NB4 (cell line): Measurements from ENCODE around the gene CPNE4.

Source experiments
- DNase-seq: peaks from one replicate; pipeline ENCODE4 v3.0.0; 2010; ENCODE audit warnings: low read depth
- H3K4me3 ChIP-seq: one replicate; pipeline ENCODE4 v1.5.1; 2011; ENCODE audit warnings: mild to moderate bottlenecking, low read depth, low read length, moderate library complexity
- CTCF ChIP-seq: IDR thresholded peaks from one replicate; pipeline ENCODE4 v1.5.1; 2012; ENCODE audit warnings: low read depth, low read length
- MAX ChIP-seq: IDR thresholded peaks from 2 replicates; pipeline ENCODE4 v1.6.1; 2011; ENCODE audit warnings: low read depth, low read length
- MYC ChIP-seq: IDR thresholded peaks from 2 replicates; pipeline ENCODE4 v1.6.1; 2011; ENCODE audit warnings: low read depth, low read length
- POLR2A ChIP-seq: IDR thresholded peaks from 2 replicates; pipeline ENCODE4 v1.6.1; 2011; ENCODE audit warnings: mild to moderate bottlenecking; ENCODE audit not compliant: insufficient read length; ENCODE audit errors: extremely low read depth

Gene CPNE4

GRCh38 chr3:131591394-131592014 is 443.3 kb downstream of the CPNE4 start:
- no peak overlapping the region for H3K4me3 ChIP-seq
- no peak for DNase-seq
- TF ChIP-seq MYC (no peak), MAX (no peak), CTCF (no peak), POLR2A (no peak)

- DNase-seq = no peak
- TF ChIP-seq POLR2A (no peak), MAX (no peak), MYC (no peak), CTCF (no peak)
Measured at GRCh38 chr3:131586277-131586676, 448.5 kb downstream of the CPNE4 start.

GRCh38 chr3:131582438-131582837 is 452.4 kb downstream of the CPNE4 start:
- TF ChIP-seq MAX (no peak), CTCF (no peak), MYC (no peak), POLR2A (no peak)
- H3K4me3 ChIP-seq = no peak overlapping the region
- peak; percentile 2 for DNase-seq

More at GRCh38 chr3:131586277-131586676, 448.5 kb downstream of the CPNE4 start:
- no peak overlapping the region for H3K4me3 ChIP-seq

- DNase-seq = no peak
- TF ChIP-seq CTCF (no peak), MAX (no peak), MYC (no peak), POLR2A (no peak)
- no peak overlapping the region for H3K4me3 ChIP-seq
Measured at GRCh38 chr3:131568460-131568859, 466.4 kb downstream of the CPNE4 start.

- no peak overlapping the region for H3K4me3 ChIP-seq
- no peak for TF ChIP-seq MYC
- no peak for TF ChIP-seq CTCF
- TF ChIP-seq POLR2A = no peak
- no peak for TF ChIP-seq MAX
- DNase-seq = no peak
Measured at GRCh38 chr3:131564812-131565211, 470.0 kb downstream of the CPNE4 start.

GRCh38 chr3:131561511-131561910 is 473.3 kb downstream of the CPNE4 start:
- TF ChIP-seq CTCF = no peak
- TF ChIP-seq MYC = no peak
- TF ChIP-seq POLR2A = no peak
- no peak for TF ChIP-seq MAX
- DNase-seq = no peak
- H3K4me3 ChIP-seq = no peak overlapping the region
